K562 (cell line): ENCODE data around the gene PDZK1IP1. TPM values are rescaled to one million over a fixed set of nuclear protein-coding genes. Genes with fewer than 3 reads are reported as not detected.

Experiments used
- ATAC-seq: fragments of 200-7000 bp; cut with Tn5 transposase; 3 replicates; pipeline ENCODE4 v1.9.1; 2020; ENCODE audit warnings: moderate library complexity
- BruUV-seq: library from RNA; stranded (reverse); fragments of 400-500 nt; replicated peaks from 2 replicates; lab custom pipeline; 2021; lab: Mats Ljungman, UMichigan
- CTCF ChIA-PET: fragments of 300-600 bp; formaldehyde crosslinking; extraction: SDS; loops from one replicate; lab custom pipeline; 2021; ENCODE audit warnings: low intra/inter-chr PET ratio; lab: Yijun Ruan, JAX
- POLR2A ChIA-PET: fragments of 300-600, 350-650 bp; sonication (Branson Sonifier 250); formaldehyde crosslinking; extraction: SDS; loops from one replicate; lab custom pipeline; 2021; ENCODE audit warnings: antibody characterized with exemption, inconsistent platforms; lab: Yijun Ruan, JAX
- DNase-seq, 4 experiments: peaks; one replicate each; pipeline versions ENCODE4 v3.0.0 to v3.0.0-alpha.2; 2011 to 2018; ENCODE audit warnings: low spot score in 3 of 4, mixed read lengths in 3 of 4; ENCODE audit errors: extremely low read depth in 1 of 4
- FAIRE-seq: peaks from 2 replicates; lab custom pipeline; 2011; peaks lifted over from hg19 to GRCh38; lab: Jason Lieb, UNC
- H2AFZ ChIP-seq: 2 replicates; pipeline ENCODE4 v1.6.0; 2011; ENCODE audit warnings: low read depth, low read length, control low read depth, inconsistent platforms
- H3K27ac ChIP-seq: fragments of 200-600 bp; 3 replicates; pipeline ENCODE4 v1.8.0; 2011; ENCODE audit warnings: low read depth, mild to moderate bottlenecking, control low read depth, inconsistent platforms, low read length, moderate library complexity, mixed read lengths; ENCODE audit errors: extremely low read depth
- H3K27me3 ChIP-seq, 2 experiments: fragments of 300-600 bp in 1 of 2; 2 replicates in 1 of 2; 3 replicates in 1 of 2; pipeline versions ENCODE4 v1.6.0 to v1.8.0; 2011; ENCODE audit warnings: inconsistent platforms in 2 of 2, low read length in 2 of 2, mild to moderate bottlenecking in 1 of 2, mixed read lengths in 1 of 2, moderate library complexity in 1 of 2; ENCODE audit not compliant: control insufficient read depth in 2 of 2, insufficient read depth in 2 of 2
- H3K36me3 ChIP-seq: fragments of 300-600 bp; 3 replicates; pipeline ENCODE4 v1.8.0; 2011; ENCODE audit warnings: mild to moderate bottlenecking, low read length, inconsistent platforms; ENCODE audit not compliant: control insufficient read depth, insufficient read depth
- H3K4me1 ChIP-seq, 2 experiments: fragments of 200-600 bp in 1 of 2; replicated peaks in 1 of 2; 2 replicates in 1 of 2; 3 replicates in 1 of 2; pipeline versions ENCODE4 v1.5.1 to v1.8.0; 2011; ENCODE audit warnings: inconsistent platforms in 2 of 2, low read length in 2 of 2, mild to moderate bottlenecking in 1 of 2, mixed read lengths in 1 of 2, moderate library complexity in 1 of 2; ENCODE audit not compliant: control insufficient read depth in 2 of 2, insufficient read depth in 2 of 2
- H3K4me2 ChIP-seq: 2 replicates; pipeline ENCODE4 v1.6.1; 2011; ENCODE audit warnings: low read length, control low read depth, inconsistent platforms, mixed read lengths; ENCODE audit not compliant: insufficient read depth
- H3K4me3 ChIP-seq: fragments of 200-600 bp; sonication (generic), shearing (Covaris generic); 2 replicates; pipeline ENCODE4 v1.5.1; 2016; ENCODE audit warnings: control low read depth, inconsistent platforms
- H3K79me2 ChIP-seq: fragments of 200-600 bp; 3 replicates; pipeline ENCODE4 v1.8.0; 2011; ENCODE audit warnings: low read length, inconsistent platforms; ENCODE audit not compliant: control insufficient read depth, insufficient read depth
- H3K9ac ChIP-seq, 2 experiments: 2 replicates each; pipeline versions ENCODE4 v1.6.0 to v1.6.1; 2011; ENCODE audit warnings: low read depth in 2 of 2, low read length in 2 of 2, control low read depth in 1 of 2, inconsistent platforms in 1 of 2, mild to moderate bottlenecking in 1 of 2, mixed read lengths in 1 of 2; ENCODE audit not compliant: insufficient read depth in 1 of 2
- H3K9me1 ChIP-seq: one replicate; pipeline ENCODE4 v1.6.0; 2011; ENCODE audit warnings: inconsistent platforms, mild to moderate bottlenecking, low read length, moderate library complexity; ENCODE audit not compliant: control insufficient read depth, insufficient read depth
- H3K9me3 ChIP-seq: replicated peaks from 2 replicates; pipeline ENCODE4 v1.5.1; 2011; ENCODE audit warnings: low read depth, low read length, inconsistent platforms; ENCODE audit not compliant: control insufficient read depth, insufficient read depth
- H4K20me1 ChIP-seq: replicated peaks from 2 replicates; pipeline ENCODE4 v1.6.1; 2011; ENCODE audit warnings: low read length, inconsistent platforms, mixed read lengths; ENCODE audit not compliant: control insufficient read depth, insufficient read depth
- BHLHE40 ChIP-seq: IDR thresholded peaks from 2 replicates; pipeline ENCODE4 v1.6.1; 2011; ENCODE audit warnings: low read length, improper control_type of control experiment
- CREB1 ChIP-seq, 2 experiments: sonication (generic) in 1 of 2; formaldehyde crosslinking in 1 of 2; IDR thresholded peaks; 2 replicates each; pipeline versions ENCODE4 v1.6.1 to v1.8.0; 2012 to 2022; ENCODE audit warnings: inconsistent platforms in 1 of 2, mild to moderate bottlenecking in 1 of 2, missing genetic modification reagents in 1 of 2, moderate library complexity in 1 of 2
- E2F8 ChIP-seq: fragments of 450-650 bp; IDR thresholded peaks from 2 replicates; pipeline ENCODE4 v1.7.1; 2018; ENCODE audit warnings: mild to moderate bottlenecking, low read depth; ENCODE audit not compliant: partially characterized antibody
- FOSL1 ChIP-seq: fragments of 200-800 bp; sonication (Bioruptor generic); conservative IDR thresholded peaks from 2 replicates; pipeline ENCODE4 v1.6.1; 2016; ENCODE audit warnings: missing genetic modification characterization, missing compliant biosample characterization
- JUND ChIP-seq, 2 experiments: IDR thresholded peaks; 2 replicates in 1 of 2; 3 replicates in 1 of 2; pipeline ENCODE4 v1.6.1; 2011; ENCODE audit warnings: borderline replicate concordance in 2 of 2, low read depth in 2 of 2, low read length in 2 of 2, improper control_type of control experiment in 1 of 2, missing biosample characterization in 1 of 2, missing genetic modification characterization in 1 of 2, missing genetic modification reagents in 1 of 2
- MBD1 ChIP-seq: fragments of 250-450 bp; sonication (Bioruptor Pico); IDR thresholded peaks from 2 replicates; pipeline ENCODE4 v1.8.0; 2022; ENCODE audit warnings: inconsistent platforms
- POLR2A ChIP-seq: fragments of 450-650 bp; conservative IDR thresholded peaks from 2 replicates; pipeline ENCODE4 v1.6.1; 2016
- SAP30 ChIP-seq: fragments of 200-600 bp; sonication (generic); IDR thresholded peaks from 2 replicates; pipeline ENCODE4 v1.6.1; 2012; ENCODE audit warnings: borderline replicate concordance, low read depth, mild to moderate bottlenecking, moderate library complexity, low read length, control low read depth, inconsistent platforms; ENCODE audit not compliant: insufficient read depth, poor library complexity, severe bottlenecking
- SMAD4 ChIP-seq: fragments of 250-450 bp; sonication (Bioruptor Pico); conservative IDR thresholded peaks from 2 replicates; pipeline ENCODE4 v1.8.0; 2021; ENCODE audit warnings: inconsistent platforms, mild to moderate bottlenecking, moderate library complexity
- TGIF2 ChIP-seq: sonication (generic); formaldehyde crosslinking; IDR thresholded peaks from 2 replicates; pipeline ENCODE4 v1.8.1; 2022; ENCODE audit warnings: mild to moderate bottlenecking, missing genetic modification reagents, moderate library complexity
- ZFX ChIP-seq: sonication (generic); formaldehyde crosslinking; IDR thresholded peaks from 2 replicates; pipeline ENCODE4 v1.8.0; 2022; ENCODE audit warnings: mild to moderate bottlenecking, missing genetic modification reagents, moderate library complexity
- ZNF384 ChIP-seq: IDR thresholded peaks from 2 replicates; pipeline ENCODE4 v1.6.1; 2012; ENCODE audit warnings: low read depth, low read length, improper control_type of control experiment
- WGBS: fragments of 100-300 bp; shearing (Covaris generic); methylation state at CpG from one replicate; pipeline ENCODE4 v1.1.6; 2016; ENCODE audit warnings: low coverage, mixed read lengths; ENCODE audit not compliant: insufficient coverage; ENCODE audit errors: missing lambda C conversion rate; 5-methylcytosine and 5-hydroxymethylcytosine counted together
- in situ Hi-C: fragments of 300-500 bp; cut with MboI; formaldehyde crosslinking; loops from 4 replicates; pipeline ENCODE4 v1.15.0; 2018; ENCODE audit warnings: inconsistent platforms, mixed read lengths
- intact Hi-C: fragments of 100-400 bp; cut with micrococcal nuclease; formaldehyde crosslinking; loops from 2 replicates; pipeline ENCODE4 v1.14.2; 2022
- polyA plus RNA-seq, 8 experiments: library from polyadenylated mRNA; depleted of rRNA in 4 of 8; stranded (reverse) in 5 of 8; unstranded in 3 of 8; fragments of >200 nt; fragmentation: Nextera tagmentation in 2 of 8; fragmentation: Illumina TruSeq in 1 of 8; extraction: Ambion mirVana in 2 of 8; extraction: Trizol in 1 of 8; gene quantifications; 2 replicates each; pipeline versions ENCODE4 v1.2.1 to v1.2.3, GENCODE V29; 2011 to 2014; ENCODE audit warnings: inconsistent platforms in 1 of 8, missing spikeins in 1 of 8
- total RNA-seq, 7 experiments: library from RNA; depleted of rRNA in 6 of 7; stranded (reverse); fragments of >200 nt in 6 of 7; fragmentation: Illumina TruSeq in 2 of 7; extraction: Trizol in 2 of 7; gene quantifications; 2 replicates each; pipeline versions ENCODE4 v1.2.1 to v1.2.3, GENCODE V29; 2011 to 2021; ENCODE audit warnings: low replicate concordance in 1 of 7
- TF ChIP-seq, protein P1 (sequence below), 2 experiments: fragments of 450-650 bp in 1 of 2; sonication (generic) in 1 of 2; formaldehyde crosslinking in 1 of 2; IDR thresholded peaks in 1 of 2; conservative IDR thresholded peaks in 1 of 2; 2 replicates each; pipeline versions ENCODE4 v1.6.1 to v1.8.1; 2016 to 2023; ENCODE audit warnings: mild to moderate bottlenecking in 2 of 2, moderate library complexity in 2 of 2, inconsistent platforms in 1 of 2, missing genetic modification reagents in 1 of 2

PDZK1IP1 gene
- total and polyA plus RNA-seq, 9 of the 15 experiments (the other 6 are each of a cell fraction or from before 2014, with no cell fraction given): 0.17 to 0.68 (median 0.53) TPM; not detected in 2

DNA sequence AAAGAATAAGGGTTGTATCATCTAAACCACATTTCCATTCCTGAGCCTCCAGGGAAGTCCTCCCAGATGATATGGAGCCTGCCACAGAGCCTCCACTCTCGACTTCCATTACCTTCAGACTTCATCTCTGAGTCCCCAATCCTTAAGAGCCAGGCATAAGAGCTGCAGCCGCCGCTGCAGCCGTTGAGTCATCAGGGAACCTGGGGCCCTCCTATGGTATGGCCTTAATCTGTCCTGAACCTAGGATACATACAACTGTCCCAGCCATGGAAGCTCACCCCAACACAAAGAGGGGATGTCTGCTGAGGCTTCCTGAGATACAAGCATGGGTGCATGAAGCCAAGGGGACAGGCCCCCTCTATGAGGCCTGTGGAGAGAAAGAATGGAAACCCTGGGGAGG, 25.9 kb upstream of the PDZK1IP1 start:
- Histone ChIP-seq H3K27me3 (no peaks in the 10 kb centered on the region), H3K4me3 (no peak overlapping the region), H3K9me3 (no peaks in the 10 kb centered on the region), H3K4me1 (peaks cover 38 to 55% of the 10 kb centered on the region in 2 experiments), H3K9me1 (peaks cover 4% of the 10 kb centered on the region), H3K27ac (no peak overlapping the region), H3K79me2 (peaks cover 6% of the 10 kb centered on the region; the same call in 2 of the 3 replicates), H4K20me1 (peaks cover 27% of the 10 kb centered on the region; the same call in 1 of the 2 replicates), H3K4me2 (no peak overlapping the region), H2AFZ (no peak overlapping the region), H3K9ac (peak overlapping the region in 1 of 2 experiments; percentile 11; a peak in 1 of 4 replicates), H3K36me3 (peaks cover 68% of the 10 kb centered on the region)
- BruUV-seq: no TSS peak
- intact Hi-C loops: no loop called here
- ChIA-PET POLR2A (interaction anchor here (0.7 to 7.7 kb wide), 8 partner anchors 8 to 47 kb away, joined by 3 to 80 read pairs (median 10); no protein-coding TSS in a partner anchor), CTCF (no interaction called here)
- ATAC-seq: peak; percentile 20
- FAIRE-seq: no peak
- WGBS: 32% methylated on average over 4 of the region's 4 CpGs
- peak in 1 of 4 experiments; percentile 51 for DNase-seq
- in situ Hi-C loops: no loop called here
- TF ChIP-seq BHLHE40 (0 out of 2 replicates have a peak, but pooled peaks have one; percentile 17), SMAD4 (no peak), MBD1 (no peak), TGIF2 (CRISPR knock-in tag) (no peak), POLR2A (peak; percentile 51; the same call in 1 of the 2 replicates), SAP30 (no peak), ZNF384 (no peak), CREB1 (IDR thresholded peaks at IDR 0.05) (0 out of 2 replicates have a peak, but pooled peaks have one; percentile 12), CREB1 (CRISPR knock-in tag; IDR thresholded peaks at IDR 0.05) (no peak), ZFX (CRISPR knock-in tag) (no peak), E2F8 (peak; percentile 12), FOSL1 (peak; percentile 61), JUND (IDR thresholded peaks at IDR 0.05; ENCODE audit: borderline replicate concordance, low read depth, low read length) (peak; percentile 60; the same call in 1 of the 2 replicates), JUND (tag; IDR thresholded peaks at IDR 0.05; ENCODE audit: borderline replicate concordance, low read depth, low read length) (peak; percentile 21; the same call in 1 of the 3 replicates)
- TF ChIP-seq, protein P1, sequence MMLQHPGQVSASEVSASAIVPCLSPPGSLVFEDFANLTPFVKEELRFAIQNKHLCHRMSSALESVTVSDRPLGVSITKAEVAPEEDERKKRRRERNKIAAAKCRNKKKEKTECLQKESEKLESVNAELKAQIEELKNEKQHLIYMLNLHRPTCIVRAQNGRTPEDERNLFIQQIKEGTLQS (IDR thresholded peaks at IDR 0.05): peak; percentile 39
- TF ChIP-seq, protein P1 (CRISPR knock-in tag; conservative IDR thresholded peaks at IDR 0.05): no peak
